SK-N-SH (cell line): ENCODE results near the gene PNPLA2. TPM values are rescaled to one million over a fixed set of nuclear protein-coding genes. Genes with fewer than 3 reads are reported as not detected.

Source experiments
- CTCF ChIA-PET: fragments of 300-600, 350-600 bp; formaldehyde crosslinking; extraction: SDS; loops from one replicate; lab custom pipeline; 2021; lab: Yijun Ruan, JAX
- POLR2A ChIA-PET: fragments of 350-600 bp; sonication (Branson Sonifier 250); formaldehyde crosslinking; extraction: SDS; loops from one replicate; lab custom pipeline; 2020; ENCODE audit warnings: antibody characterized with exemption, inconsistent platforms; lab: Yijun Ruan, JAX
- DNase-seq: peaks from one replicate; pipeline ENCODE4 v3.0.0; 2012
- H2AFZ ChIP-seq: fragments of 200-600 bp; sonication (generic); 2 replicates; pipeline ENCODE4 v1.8.1; 2016; ENCODE audit warnings: antibody characterized with exemption, mild to moderate bottlenecking, low read depth
- H3F3A ChIP-seq: fragments of 200-600 bp; sonication (generic); replicated peaks from 2 replicates; pipeline ENCODE3; 2016; ENCODE audit warnings: antibody characterized with exemption, mild to moderate bottlenecking; ENCODE audit not compliant: insufficient read depth
- H3K27ac ChIP-seq, 2 experiments: fragments of 200-500 bp in 1 of 2; fragments of 200-600 bp in 1 of 2; sonication (Bioruptor generic) in 1 of 2; sonication (generic), shearing (Covaris generic) in 1 of 2; 2 replicates each; pipeline versions ENCODE4 v1.5.1 to v1.6.1; 2014 to 2016; ENCODE audit warnings: low read depth in 2 of 2, inconsistent platforms in 1 of 2, low read length in 1 of 2, mild to moderate bottlenecking in 1 of 2, mixed read lengths in 1 of 2
- H3K27me3 ChIP-seq: fragments of 200-600 bp; sonication (generic), shearing (Covaris generic); 2 replicates; pipeline ENCODE4 v1.6.1; 2016; ENCODE audit warnings: mixed run types; ENCODE audit not compliant: insufficient read depth
- H3K36me3 ChIP-seq, 2 experiments: fragments of 200-500 bp in 1 of 2; fragments of 200-600 bp in 1 of 2; sonication (Bioruptor generic) in 1 of 2; sonication (generic) in 1 of 2; replicated peaks in 1 of 2; 2 replicates each; pipeline versions ENCODE3 to v1.5.1; 2014 to 2016; ENCODE audit warnings: low read length in 1 of 2, mild to moderate bottlenecking in 1 of 2; ENCODE audit not compliant: insufficient read depth in 2 of 2, control insufficient read depth in 1 of 2
- H3K4me1 ChIP-seq, 2 experiments: fragments of 200-500 bp in 1 of 2; fragments of 200-600 bp in 1 of 2; sonication (Bioruptor generic) in 1 of 2; sonication (generic), shearing (Covaris generic) in 1 of 2; 2 replicates each; pipeline versions ENCODE4 v1.5.1 to v1.6.1; 2014 to 2016; ENCODE audit warnings: low read depth in 1 of 2, low read length in 1 of 2, mixed run types in 1 of 2; ENCODE audit not compliant: insufficient read depth in 2 of 2, control insufficient read depth in 1 of 2
- H3K4me2 ChIP-seq: fragments of 200-600 bp; sonication (generic), shearing (Covaris generic); 2 replicates; pipeline ENCODE4 v1.6.1; 2017; ENCODE audit warnings: mixed run types
- H3K4me3 ChIP-seq, 2 experiments: fragments of 200-500 bp in 1 of 2; fragments of 200-600 bp in 1 of 2; sonication (Bioruptor generic) in 1 of 2; sonication (generic), shearing (Covaris generic) in 1 of 2; 2 replicates each; pipeline versions ENCODE4 v1.5.1 to v1.8.1; 2014 to 2016; ENCODE audit warnings: low read depth in 2 of 2, inconsistent platforms in 1 of 2, low read length in 1 of 2, mild to moderate bottlenecking in 1 of 2, mixed read lengths in 1 of 2, moderate library complexity in 1 of 2
- H3K79me2 ChIP-seq: fragments of 200-600 bp; sonication (generic); 2 replicates; pipeline ENCODE4 v1.8.1; 2017; ENCODE audit warnings: mild to moderate bottlenecking; ENCODE audit not compliant: insufficient read depth
- H3K9ac ChIP-seq: fragments of 200-600 bp; sonication (generic); 2 replicates; pipeline ENCODE4 v1.6.1; 2017; ENCODE audit warnings: mixed run types
- H3K9me2 ChIP-seq: fragments of 200-600 bp; sonication (generic); 2 replicates; pipeline ENCODE4 v1.6.1; 2017; ENCODE audit warnings: mixed run types
- H3K9me3 ChIP-seq: fragments of 200-600 bp; sonication (generic); 2 replicates; pipeline ENCODE4 v1.6.1; 2017; ENCODE audit warnings: mixed run types, mild to moderate bottlenecking, moderate library complexity
- H4K20me1 ChIP-seq: fragments of 200-600 bp; sonication (generic); 2 replicates; pipeline ENCODE4 v1.6.1; 2017; ENCODE audit warnings: mild to moderate bottlenecking, mixed run types; ENCODE audit not compliant: insufficient read depth
- CHD2 ChIP-seq: fragments of 150-350 bp; IDR thresholded peaks from 2 replicates; pipeline ENCODE4 v1.6.1; 2018; ENCODE audit warnings: low read length; ENCODE audit not compliant: partially characterized antibody
- ELF1 ChIP-seq: IDR thresholded peaks from 2 replicates; pipeline ENCODE4 v1.4.0; 2012
- EP300 ChIP-seq, 2 experiments: IDR thresholded peaks; 2 replicates each; pipeline versions ENCODE4 v1.4.0 to v1.6.1; 2012; ENCODE audit warnings: borderline replicate concordance in 1 of 2, low read depth in 1 of 2, low read length in 1 of 2
- EZH2phosphoT487 ChIP-seq: fragments of 200-600 bp; sonication (generic); IDR thresholded peaks from 2 replicates; pipeline ENCODE4 v1.6.1; 2017; ENCODE audit warnings: low read depth, mixed run types, mild to moderate bottlenecking, antibody characterized with exemption, moderate library complexity, borderline replicate concordance
- FOSL2 ChIP-seq: IDR thresholded peaks from 2 replicates; pipeline ENCODE4 v1.4.0; 2012; ENCODE audit warnings: low read depth, mild to moderate bottlenecking, moderate library complexity, borderline replicate concordance
- GABPA ChIP-seq: IDR thresholded peaks from 2 replicates; pipeline ENCODE4 v1.4.0; 2012; ENCODE audit warnings: low read depth, mild to moderate bottlenecking
- GATA2 ChIP-seq: sonication (generic); formaldehyde crosslinking; IDR thresholded peaks from 2 replicates; pipeline ENCODE4 v1.5.0; 2020; ENCODE audit warnings: mild to moderate bottlenecking, missing genetic modification reagents
- IRF3 ChIP-seq: fragments of 150-350 bp; IDR thresholded peaks from 2 replicates; pipeline ENCODE4 v1.6.1; 2016; ENCODE audit warnings: mild to moderate bottlenecking, low read depth, low read length
- JUND ChIP-seq: IDR thresholded peaks from 2 replicates; pipeline ENCODE4 v1.4.0; 2012
- MAX ChIP-seq: IDR thresholded peaks from 2 replicates; pipeline ENCODE4 v1.4.0; 2012; ENCODE audit warnings: low read depth
- NRF1 ChIP-seq: IDR thresholded peaks from 2 replicates; pipeline ENCODE4 v1.6.1; 2012; ENCODE audit warnings: low read depth, mild to moderate bottlenecking, low read length
- POLR2AphosphoS5 ChIP-seq: IDR thresholded peaks from 2 replicates; pipeline ENCODE4 v1.6.1; 2012; ENCODE audit warnings: low read depth, low read length
- RAD21 ChIP-seq: IDR thresholded peaks from 2 replicates; pipeline ENCODE4 v1.6.1; 2012; ENCODE audit warnings: mild to moderate bottlenecking, low read length
- RCOR1 ChIP-seq: fragments of 150-350 bp; IDR thresholded peaks from 2 replicates; pipeline ENCODE4 v1.6.1; 2017; ENCODE audit warnings: antibody characterized with exemption, low read length
- REST ChIP-seq: IDR thresholded peaks from 2 replicates; pipeline ENCODE4 v1.6.1; 2012; ENCODE audit warnings: mild to moderate bottlenecking, low read depth, low read length, moderate library complexity
- RFX5 ChIP-seq: IDR thresholded peaks from 2 replicates; pipeline ENCODE4 v1.6.1; 2012; ENCODE audit warnings: mild to moderate bottlenecking, improper control_type of control experiment, low read length
- RXRA ChIP-seq: IDR thresholded peaks from 2 replicates; pipeline ENCODE4 v1.4.0; 2012; ENCODE audit warnings: low read depth, mild to moderate bottlenecking, borderline replicate concordance
- SMC3 ChIP-seq: IDR thresholded peaks from 2 replicates; pipeline ENCODE4 v1.6.1; 2012; ENCODE audit warnings: low read depth, low read length, improper control_type of control experiment
- TAF1 ChIP-seq: IDR thresholded peaks from 2 replicates; pipeline ENCODE4 v1.6.1; 2012; ENCODE audit warnings: low read depth, mild to moderate bottlenecking, low read length, moderate library complexity, borderline replicate concordance
- TCF12 ChIP-seq: IDR thresholded peaks from 2 replicates; pipeline ENCODE4 v1.4.0; 2012
- TEAD4 ChIP-seq: IDR thresholded peaks from 2 replicates; pipeline ENCODE4 v1.4.0; 2012; ENCODE audit warnings: mild to moderate bottlenecking, borderline replicate concordance; ENCODE audit not compliant: insufficient read depth
- USF2 ChIP-seq: fragments of 150-350 bp; IDR thresholded peaks from 2 replicates; pipeline ENCODE4 v1.6.1; 2017; ENCODE audit warnings: antibody characterized with exemption, low read length, low read depth, borderline replicate concordance
- YY1 ChIP-seq: IDR thresholded peaks from 2 replicates; pipeline ENCODE4 v1.4.0; 2012; ENCODE audit warnings: low read depth, mild to moderate bottlenecking
- ZBTB33 ChIP-seq: IDR thresholded peaks from 2 replicates; pipeline ENCODE4 v1.4.0; 2012; ENCODE audit warnings: low read depth, borderline replicate concordance
- WGBS: methylation state at CpG from one replicate; pipeline ENCODE4 v1.1.6; 2017; ENCODE audit warnings: low lambda C conversion rate; 5-methylcytosine and 5-hydroxymethylcytosine counted together
- polyA plus RNA-seq, 3 experiments: library from polyadenylated mRNA; depleted of rRNA; stranded (reverse); fragments of >200 nt; gene quantifications; 2 replicates each; pipeline ENCODE4 v1.2.3, GENCODE V29; 2012

Gene PNPLA2
- polyA plus RNA-seq, 1 of the 3 experiments (the other 2 are of a cell fraction) = 60.3 TPM

- peaks cover 70% of the 10 kb centered on the region for H3K79me2 ChIP-seq
- TF ChIP-seq RXRA (no peak), GABPA (peak; percentile 90), FOSL2 (no peak), SMC3 (no peak), MAX (peak; percentile 92), TAF1 (peak; percentile 93), IRF3 (no peak), POLR2AphosphoS5 (peak; percentile 91), TEAD4 (no peak), YY1 (peak; percentile 71; the same call in 1 of the 2 replicates), USF2 (no peak), RAD21 (no peak), RCOR1 (no peak), ELF1 (peak; percentile 96), RFX5 (no peak; the same call in 1 of the 2 replicates), EZH2phosphoT487 (no peak), EP300 (IDR thresholded peaks at IDR 0.05; ENCODE audit: borderline replicate concordance in 1 of 2, low read depth in 1 of 2, low read length in 1 of 2) (no peak), GATA2 (CRISPR knock-in tag) (no peak), REST (no peak; the same call in 1 of the 2 replicates), TCF12 (no peak), NRF1 (peak; percentile 38; the same call in 1 of the 2 replicates), ZBTB33 (no peak), CHD2 (peak; percentile 87), JUND (no peak)
Observed at GRCh38 chr11:809287-810039, 9.3 kb upstream of the PNPLA2 start, which contains the start of gene RPLP2. TSS of gene RPLP2 (plus strand) at chr11:809967. CDS start at chr11:810235, 268 bp downstream.

More at GRCh38 chr11:809287-810039, 9.3 kb upstream of the PNPLA2 start, which contains the start of gene RPLP2:
- CTCF ChIA-PET = interaction anchor here (1.0 to 1.5 kb wide), 5 partner anchors 9 to 55 kb away, joined by 3 to 4 read pairs (median 3); partner anchors contain the start of gene PNPLA2
- peaks cover 24 to 28% of the 10 kb centered on the region in 2 experiments for H3K36me3 ChIP-seq
- peak; percentile 97 for DNase-seq
- 1% methylated on average over 14 of the region's 81 CpGs for WGBS
- H3K9me3 ChIP-seq = no peaks in the 10 kb centered on the region
- H3K9ac ChIP-seq = peak within 1 kb of the TSS; percentile 97
- H3K27ac ChIP-seq = peak within 1 kb of the TSS; percentile 97 to 98
- H4K20me1 ChIP-seq = peaks cover 30% of the 10 kb centered on the region
- no peaks in the 10 kb centered on the region for H3K27me3 ChIP-seq
- H3F3A ChIP-seq = peaks cover 38% of the 10 kb centered on the region
- peak within 1 kb of the TSS; percentile 99 for H3K4me2 ChIP-seq
- H3K4me1 ChIP-seq = peaks cover 11 to 23% of the 10 kb centered on the region in 2 experiments; a peak in 2 of 4 replicates
- H3K9me2 ChIP-seq = no peaks in the 10 kb centered on the region
- H3K4me3 ChIP-seq = peak within 1 kb of the TSS; percentile 81 to 97
- POLR2A ChIA-PET = interaction anchor here (0.5 to 2.2 kb wide), 11 partner anchors 10 to 178 kb away, joined by 3 to 34 read pairs (median 6); partner anchors contain the start of genes CD151, CEND1, PNPLA2 and TSPAN4
- H2AFZ ChIP-seq = 0 out of 2 replicates have a peak within 1 kb of the TSS, but pooled peaks have one; percentile 77
